Choroid plexus epithelial cell (primary cell): Measurements from ENCODE around the gene SLC9A8.
A peak's percentile ranks its signal among the peaks of the same experiment; 100 is the strongest.

Experiments
- DNase-seq: peaks from one replicate; pipeline ENCODE4 v3.0.0-alpha.2; 2010; ENCODE audit warnings: low read depth
- H3K4me3 ChIP-seq: 2 replicates; pipeline ENCODE4 v1.5.1; 2011; ENCODE audit warnings: low read depth, mild to moderate bottlenecking, control low read depth, low read length, moderate library complexity
- TF ChIP-seq, protein P1 (sequence below): conservative IDR thresholded peaks from 2 replicates; pipeline ENCODE4 v1.5.1; 2011; ENCODE audit warnings: low read depth, mild to moderate bottlenecking, control low read depth, inconsistent platforms, low read length, moderate library complexity

Gene SLC9A8

DNA sequence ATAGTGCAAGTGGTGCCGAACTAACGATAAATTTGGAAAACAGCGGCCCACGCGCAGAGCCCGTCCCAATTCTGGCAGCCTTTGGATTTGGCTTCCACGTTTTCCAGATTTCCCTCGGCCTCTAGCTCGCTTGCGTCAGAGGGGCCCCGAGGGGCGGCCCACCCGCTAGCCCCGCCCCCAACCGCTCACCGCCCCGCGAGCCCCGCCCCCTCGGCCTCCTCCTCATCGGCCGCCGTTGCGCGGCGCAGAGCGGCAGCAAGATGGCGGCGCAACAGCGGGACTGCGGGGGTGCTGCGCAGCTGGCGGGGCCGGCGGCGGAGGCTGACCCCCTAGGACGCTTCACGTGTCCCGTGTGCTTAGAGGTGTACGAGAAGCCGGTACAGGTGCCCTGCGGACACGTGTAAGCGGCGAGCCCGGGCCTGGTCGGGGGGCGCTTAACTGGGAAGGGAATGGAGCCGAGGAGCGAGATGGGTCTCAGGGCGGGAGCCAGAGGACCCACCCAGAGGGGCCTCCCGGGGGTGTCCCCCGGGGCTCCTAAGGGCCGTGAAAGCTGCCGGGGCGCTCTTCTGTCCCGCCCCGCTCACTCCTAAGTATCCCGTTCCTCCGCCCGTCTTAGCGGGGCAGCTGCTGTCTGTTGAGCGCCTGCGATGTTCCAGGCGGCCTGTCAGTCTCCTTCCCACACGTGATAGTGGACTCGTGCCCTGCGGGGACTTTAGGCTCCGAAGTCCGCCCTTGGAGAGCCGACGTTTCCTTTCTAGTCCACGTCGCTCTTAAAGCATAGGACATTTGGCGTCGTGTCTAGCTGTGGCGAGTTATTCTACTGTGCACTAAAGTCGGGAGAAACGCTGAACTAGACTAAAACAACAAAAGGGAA lies 123.8 kb downstream of the SLC9A8 start, which contains the start of gene RNF114:
Gene RNF114 (plus strand): TSS at position 245 of the 874 bp plus-strand sequence. CDS start 16 bp downstream, at position 261.
- DNase-seq = peak; percentile 93
- TF ChIP-seq, protein P1, sequence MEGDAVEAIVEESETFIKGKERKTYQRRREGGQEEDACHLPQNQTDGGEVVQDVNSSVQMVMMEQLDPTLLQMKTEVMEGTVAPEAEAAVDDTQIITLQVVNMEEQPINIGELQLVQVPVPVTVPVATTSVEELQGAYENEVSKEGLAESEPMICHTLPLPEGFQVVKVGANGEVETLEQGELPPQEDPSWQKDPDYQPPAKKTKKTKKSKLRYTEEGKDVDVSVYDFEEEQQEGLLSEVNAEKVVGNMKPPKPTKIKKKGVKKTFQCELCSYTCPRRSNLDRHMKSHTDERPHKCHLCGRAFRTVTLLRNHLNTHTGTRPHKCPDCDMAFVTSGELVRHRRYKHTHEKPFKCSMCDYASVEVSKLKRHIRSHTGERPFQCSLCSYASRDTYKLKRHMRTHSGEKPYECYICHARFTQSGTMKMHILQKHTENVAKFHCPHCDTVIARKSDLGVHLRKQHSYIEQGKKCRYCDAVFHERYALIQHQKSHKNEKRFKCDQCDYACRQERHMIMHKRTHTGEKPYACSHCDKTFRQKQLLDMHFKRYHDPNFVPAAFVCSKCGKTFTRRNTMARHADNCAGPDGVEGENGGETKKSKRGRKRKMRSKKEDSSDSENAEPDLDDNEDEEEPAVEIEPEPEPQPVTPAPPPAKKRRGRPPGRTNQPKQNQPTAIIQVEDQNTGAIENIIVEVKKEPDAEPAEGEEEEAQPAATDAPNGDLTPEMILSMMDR = no peak
- peak within 1 kb of the TSS; percentile 93 for H3K4me3 ChIP-seq

DNA sequence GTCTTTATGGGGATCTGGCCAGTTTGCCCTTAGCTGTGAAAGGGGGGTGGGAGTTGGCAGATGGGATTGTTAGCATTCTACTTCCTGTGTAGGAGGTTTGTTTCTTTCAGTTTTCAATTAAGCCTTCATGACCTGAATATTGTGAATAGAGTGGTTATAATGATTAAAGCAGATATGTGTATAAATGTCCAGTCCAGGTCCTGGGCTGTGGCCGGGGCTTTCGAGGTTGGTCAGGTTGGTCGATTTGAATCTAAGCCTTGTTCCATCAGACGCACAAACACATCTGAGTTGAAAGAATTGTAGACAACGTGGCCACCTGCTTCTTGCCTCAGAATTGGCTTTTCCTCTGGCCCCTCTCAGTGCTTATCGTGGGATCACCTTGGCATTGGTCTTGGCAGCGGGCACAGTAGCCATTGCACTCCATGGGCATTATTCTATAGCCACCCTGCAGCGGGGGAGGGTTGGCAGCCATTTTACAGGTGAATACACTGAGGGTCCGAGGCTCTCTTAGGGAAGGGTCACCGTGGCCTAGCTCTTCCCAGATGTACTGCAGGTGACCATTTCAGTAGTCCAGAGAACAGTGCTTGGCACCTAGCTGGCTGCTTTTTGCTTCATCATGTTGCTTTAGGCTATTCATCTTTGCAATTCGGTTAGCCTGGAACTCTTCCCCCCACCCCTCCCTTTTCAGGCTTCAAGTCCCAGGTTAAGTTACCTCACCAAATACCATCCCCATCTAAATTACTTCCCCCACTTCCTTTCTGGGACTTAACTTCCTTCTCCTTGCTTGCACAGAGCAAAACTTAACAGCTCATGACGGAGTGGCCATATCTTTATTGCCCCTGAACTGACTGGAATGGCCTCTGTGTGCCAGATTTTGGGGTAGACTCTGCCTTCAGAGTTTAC lies 124.7 kb downstream of the SLC9A8 start:
- H3K4me3 ChIP-seq = peak overlapping the region; percentile 93
- no peak for DNase-seq
- TF ChIP-seq, protein P1 = no peak

DNA sequence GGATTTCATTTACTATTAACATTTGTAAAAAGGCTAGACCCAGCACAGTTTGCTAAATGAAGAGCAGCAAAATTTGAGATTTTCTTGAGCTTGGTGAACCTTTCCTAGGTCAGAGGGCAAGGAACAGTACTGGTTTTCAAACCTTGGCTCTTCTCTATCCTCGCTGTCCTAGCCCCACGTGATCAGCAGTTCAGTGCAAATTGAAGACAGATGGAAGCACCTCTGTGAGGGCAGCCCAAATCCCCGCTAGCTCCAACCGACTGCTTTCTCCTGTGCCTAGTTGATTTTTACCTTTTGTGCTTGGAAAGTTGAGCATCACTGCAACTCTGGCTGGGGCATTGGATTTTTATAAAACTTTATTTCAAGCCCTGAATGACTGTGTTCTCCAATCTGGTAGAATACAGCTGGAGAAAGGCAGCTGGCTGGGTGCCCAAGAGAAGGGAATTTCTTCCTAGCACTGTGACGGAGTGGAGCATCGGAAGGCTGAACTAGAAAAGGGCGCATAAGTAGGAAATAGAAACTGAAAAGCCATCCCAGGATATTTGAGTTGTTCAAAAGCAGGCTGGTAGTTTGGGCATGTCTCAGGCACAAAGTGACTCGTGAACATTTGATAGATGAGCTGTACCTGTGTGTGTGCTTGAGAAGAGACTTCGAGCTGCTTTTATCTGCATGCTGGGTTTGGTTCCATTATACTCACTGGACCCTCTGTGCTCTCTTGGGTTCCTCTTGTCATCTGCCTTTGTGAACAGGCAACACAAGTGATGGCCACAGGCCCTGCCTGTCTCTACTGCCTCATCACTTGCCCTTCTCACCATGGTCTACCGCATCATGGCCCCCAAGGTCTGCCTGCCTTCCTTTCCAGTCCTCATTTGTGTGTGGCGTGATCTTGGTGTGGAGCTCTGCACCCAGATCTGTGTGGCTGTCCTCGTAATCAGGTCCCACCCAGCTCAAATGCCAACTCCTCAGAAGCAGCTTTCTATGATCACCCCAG lies 125.8 kb downstream of the SLC9A8 start:
- DNase-seq = peak; percentile 88
- peak overlapping the region; percentile 93 for H3K4me3 ChIP-seq
- TF ChIP-seq, protein P1 = no peak

GRCh38 chr20:49941456-49941855 lies 128.8 kb downstream of the SLC9A8 start:
- DNase-seq = no peak
- TF ChIP-seq, protein P1 = no peak
- no peak overlapping the region for H3K4me3 ChIP-seq
